TTC549 (cell line): ENCODE results near the gene TMEM165.
"Not testable (repeated sequence)": the region's sequence is repeated elsewhere in the genome, so short reads cannot be mapped to it uniquely, and the experiment has no call there.

Experiments used
- FAIRE-seq: peaks from 2 replicates; lab custom pipeline; 2012; peaks lifted over from hg19 to GRCh38; lab: Jason Lieb, UNC

TMEM165 gene, protein sequence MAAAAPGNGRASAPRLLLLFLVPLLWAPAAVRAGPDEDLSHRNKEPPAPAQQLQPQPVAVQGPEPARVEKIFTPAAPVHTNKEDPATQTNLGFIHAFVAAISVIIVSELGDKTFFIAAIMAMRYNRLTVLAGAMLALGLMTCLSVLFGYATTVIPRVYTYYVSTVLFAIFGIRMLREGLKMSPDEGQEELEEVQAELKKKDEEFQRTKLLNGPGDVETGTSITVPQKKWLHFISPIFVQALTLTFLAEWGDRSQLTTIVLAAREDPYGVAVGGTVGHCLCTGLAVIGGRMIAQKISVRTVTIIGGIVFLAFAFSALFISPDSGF

DNA sequence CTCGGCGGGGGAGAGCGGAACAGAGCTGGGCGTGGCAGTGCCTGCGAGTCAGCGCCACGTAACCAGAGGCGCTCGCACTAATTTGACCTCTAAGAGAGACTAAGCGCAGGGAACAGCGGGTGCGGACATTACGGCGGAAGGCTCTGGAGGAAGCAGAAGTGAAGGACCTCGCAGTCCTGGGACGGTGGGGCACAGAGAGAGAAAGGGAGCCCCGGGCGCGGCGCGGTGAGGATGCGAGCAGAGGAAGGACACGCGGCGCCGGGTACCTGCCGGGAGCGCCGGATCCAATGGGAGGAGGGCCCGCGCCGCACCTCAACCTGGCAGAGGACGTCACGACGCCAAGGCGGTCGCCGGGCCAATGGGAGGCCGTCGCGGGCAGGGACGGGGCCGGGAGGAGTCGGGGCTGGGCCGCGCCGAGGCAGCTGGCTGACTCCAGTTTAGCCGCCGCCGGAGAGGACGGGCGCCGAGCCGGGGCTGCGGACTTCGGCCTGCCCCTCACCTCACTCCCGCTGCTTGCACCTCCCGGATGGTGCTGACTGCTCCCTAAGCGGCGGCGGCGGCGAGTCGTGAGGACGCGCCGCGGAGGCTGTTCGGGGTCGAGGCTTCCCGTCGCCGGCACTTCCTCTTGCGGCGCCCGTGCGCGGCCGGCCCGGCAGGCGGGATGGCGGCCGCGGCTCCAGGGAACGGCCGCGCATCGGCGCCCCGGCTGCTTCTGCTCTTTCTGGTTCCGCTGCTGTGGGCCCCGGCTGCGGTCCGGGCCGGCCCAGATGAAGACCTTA lies at the start of gene TMEM165:
Gene TMEM165 (plus strand): TSS at position 429 of the 779 bp plus-strand sequence. CDS start 233 bp downstream, at position 662.
- no peak for FAIRE-seq

DNA sequence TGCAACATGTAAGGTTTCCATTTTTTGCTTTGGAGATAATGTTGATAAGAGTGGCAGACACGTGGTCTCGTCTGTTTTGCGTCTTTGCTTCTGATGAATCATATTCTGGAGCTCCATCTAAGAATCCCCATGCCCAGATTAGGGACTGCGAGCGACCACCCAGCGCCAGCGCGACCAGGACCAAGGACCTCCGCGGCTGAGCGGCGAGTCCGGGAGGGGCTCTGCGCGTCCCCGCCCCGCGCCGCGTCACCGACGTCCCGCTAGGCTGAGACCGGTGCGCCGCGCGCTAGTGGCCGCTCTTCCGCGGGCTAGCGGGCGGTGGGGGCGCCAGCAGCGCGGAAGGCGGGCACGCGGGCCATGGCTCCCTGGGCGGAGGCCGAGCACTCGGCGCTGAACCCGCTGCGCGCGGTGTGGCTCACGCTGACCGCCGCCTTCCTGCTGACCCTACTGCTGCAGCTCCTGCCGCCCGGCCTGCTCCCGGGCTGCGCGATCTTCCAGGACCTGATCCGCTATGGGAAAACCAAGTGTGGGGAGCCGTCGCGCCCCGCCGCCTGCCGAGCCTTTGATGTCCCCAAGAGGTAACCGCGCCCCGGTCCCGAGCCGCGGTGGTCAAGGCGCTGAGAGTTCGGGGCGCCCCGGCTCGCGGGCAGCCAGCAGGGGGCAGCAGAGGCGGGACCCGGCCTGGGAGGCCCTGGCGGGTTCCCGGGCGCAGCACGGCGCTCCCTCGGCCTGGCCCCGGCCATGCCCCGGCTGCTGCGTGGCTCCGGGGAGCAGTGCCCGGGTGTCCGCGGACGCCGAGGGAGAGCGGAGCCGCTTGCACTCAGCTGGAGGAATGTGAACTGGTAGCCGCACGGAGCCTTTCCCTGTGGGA lies 49.5 kb upstream of the TMEM165 start, which contains the start of gene SRD5A3:
Gene SRD5A3 (plus strand): TSS at position 263 of the 871 bp plus-strand sequence. CDS start 95 bp downstream, at position 358.
- FAIRE-seq = no peak

DNA sequence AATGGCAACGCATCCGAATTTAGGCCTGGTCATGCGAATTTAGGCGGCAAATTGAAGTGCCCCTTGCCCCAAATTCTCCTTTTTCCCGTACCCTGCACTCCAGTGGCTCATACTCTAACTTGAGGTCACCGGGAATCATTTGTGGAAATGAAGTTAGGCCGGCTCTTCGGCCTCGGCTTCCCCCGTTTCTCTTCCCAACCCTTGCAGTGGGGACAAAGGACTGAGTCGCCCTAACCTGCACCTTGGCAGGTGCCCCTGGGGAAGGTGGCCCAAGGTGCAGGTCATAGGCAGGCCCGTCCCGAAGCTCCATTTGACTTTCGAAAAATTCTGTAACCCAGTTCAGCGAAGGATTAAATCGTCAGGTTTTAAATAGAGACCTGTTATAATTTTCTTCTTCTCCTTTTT lies 48.9 kb upstream of the TMEM165 start:
- no peak for FAIRE-seq

DNA sequence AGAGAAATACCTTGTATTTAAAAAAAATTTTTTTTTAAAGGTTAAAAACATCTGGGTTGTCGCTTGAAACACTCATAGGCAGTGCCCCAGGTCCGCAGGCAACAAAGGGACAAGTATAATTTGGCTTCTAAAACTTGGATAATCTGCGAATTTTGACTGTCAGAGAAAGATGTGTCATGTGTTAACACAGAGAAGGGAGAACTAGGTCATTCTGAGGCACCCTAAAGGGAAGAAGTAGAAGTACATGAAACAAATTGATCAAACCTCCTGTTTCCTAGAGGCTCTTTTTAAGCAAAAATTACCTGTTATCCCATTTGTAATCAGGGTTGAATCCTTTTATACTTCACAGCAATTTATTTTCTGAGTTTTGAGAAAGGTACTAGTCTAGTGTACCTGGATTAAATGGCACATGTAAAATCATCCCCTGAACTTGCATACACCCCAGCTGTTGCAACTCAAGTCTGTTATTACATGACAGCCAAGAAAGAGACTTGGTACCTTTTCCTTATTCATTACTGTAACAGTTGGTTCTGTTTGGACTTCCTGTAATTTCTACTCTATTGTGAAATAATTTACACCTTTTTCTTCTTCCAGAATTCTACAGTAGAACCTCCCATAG lies 48.0 kb upstream of the TMEM165 start:
- FAIRE-seq = no peak

DNA sequence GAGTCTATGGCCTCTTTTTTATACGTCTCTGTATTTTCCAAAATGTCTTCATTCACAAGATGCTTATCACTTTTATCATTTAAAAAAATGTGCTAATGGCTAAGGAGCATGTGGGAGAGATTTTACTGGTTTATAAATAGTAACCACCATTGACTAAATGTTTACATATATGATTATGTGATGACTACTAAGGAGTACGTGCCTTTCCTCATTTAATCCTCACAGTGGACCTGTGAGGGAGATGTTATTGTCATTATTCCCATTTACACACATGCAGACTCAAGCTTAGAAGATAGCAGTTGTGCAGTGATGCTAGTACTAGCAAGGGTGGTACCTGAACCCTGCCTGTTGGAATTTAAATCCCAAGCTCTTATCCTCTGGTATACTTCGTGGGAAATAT lies 47.3 kb upstream of the TMEM165 start:
- no peak for FAIRE-seq

DNA sequence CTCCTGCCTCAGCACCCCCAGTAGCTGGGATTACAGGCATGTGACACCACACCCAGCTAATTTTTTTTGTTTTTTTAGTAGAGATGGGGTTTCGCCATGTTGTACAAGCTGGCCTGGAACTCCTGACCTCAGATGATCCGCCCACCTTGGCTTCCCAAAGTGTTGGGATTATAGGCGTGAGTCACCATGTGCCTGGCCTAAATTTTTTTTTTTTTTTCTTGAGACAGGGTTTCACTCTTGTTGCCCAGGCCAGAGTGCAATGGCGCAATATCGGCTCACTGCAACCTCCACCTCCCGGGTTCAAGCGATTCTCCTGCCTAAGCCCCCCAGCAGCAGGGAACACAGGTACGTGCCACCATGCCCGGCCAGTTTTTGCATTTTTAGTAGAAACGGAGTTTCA lies 44.9 kb upstream of the TMEM165 start:
- not testable (repeated sequence) for FAIRE-seq

DNA sequence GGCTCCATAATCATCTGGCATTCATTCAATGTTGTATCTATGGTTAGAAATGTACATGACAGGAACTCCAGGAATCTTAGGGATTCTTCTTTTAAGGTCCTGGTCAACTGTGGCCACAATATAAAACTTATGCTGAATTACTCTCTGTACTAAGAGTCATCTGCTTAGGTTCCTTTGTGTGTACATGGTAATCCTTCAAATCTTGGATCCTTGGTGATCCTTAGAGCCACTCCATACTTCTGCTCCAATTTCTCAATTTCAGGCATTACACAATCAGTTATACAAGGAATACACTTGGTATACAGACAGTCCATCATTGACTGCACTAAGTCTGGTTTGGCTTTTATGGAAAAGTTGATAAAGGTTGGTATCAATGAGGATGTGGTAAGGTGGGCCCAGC lies 43.9 kb upstream of the TMEM165 start:
- no peak for FAIRE-seq

DNA sequence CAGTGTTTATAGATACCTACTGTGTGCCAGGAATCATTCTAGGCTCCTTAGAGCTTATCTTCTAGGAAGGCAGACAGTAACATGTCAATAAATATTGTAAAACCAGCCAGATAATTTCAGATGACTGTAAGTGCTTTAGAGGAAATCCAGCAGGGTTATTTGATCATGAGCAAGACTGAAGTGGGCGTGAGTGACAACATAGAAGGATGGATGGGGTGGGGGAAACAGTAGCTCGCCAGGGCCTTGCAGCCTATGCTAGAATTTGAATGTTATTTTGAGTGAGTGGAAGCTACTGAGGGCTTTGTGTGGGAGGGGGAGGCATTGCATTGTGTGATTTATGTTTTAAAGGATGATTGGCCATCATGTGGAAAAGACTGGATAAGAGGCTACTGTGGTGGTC lies 43.0 kb upstream of the TMEM165 start:
- no peak for FAIRE-seq

DNA sequence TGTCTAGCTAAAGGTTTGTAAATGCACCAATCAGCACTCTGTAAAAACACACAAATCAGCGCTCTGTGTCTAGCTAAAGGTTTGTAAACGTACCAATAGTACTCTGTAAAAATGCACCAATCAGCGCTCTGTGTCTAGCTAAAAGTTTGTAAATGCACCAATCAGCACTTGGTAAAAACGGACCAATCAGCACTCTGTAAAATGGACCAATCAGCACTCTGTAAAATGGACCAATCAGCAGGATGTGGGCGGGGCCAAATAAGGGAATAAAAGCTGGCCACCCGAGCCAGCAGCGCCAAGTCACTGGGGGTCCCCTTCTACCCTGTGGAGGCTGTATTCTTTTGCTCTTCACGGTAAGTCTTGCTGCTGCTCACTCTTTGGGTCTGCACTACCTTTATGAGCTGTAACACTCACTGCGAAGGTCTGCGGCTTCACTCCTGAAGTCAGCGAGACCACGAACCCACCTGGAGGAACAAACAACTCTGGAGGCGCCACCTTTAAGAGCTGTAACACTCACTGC lies 42.5 kb upstream of the TMEM165 start:
- not testable (repeated sequence) for FAIRE-seq

DNA sequence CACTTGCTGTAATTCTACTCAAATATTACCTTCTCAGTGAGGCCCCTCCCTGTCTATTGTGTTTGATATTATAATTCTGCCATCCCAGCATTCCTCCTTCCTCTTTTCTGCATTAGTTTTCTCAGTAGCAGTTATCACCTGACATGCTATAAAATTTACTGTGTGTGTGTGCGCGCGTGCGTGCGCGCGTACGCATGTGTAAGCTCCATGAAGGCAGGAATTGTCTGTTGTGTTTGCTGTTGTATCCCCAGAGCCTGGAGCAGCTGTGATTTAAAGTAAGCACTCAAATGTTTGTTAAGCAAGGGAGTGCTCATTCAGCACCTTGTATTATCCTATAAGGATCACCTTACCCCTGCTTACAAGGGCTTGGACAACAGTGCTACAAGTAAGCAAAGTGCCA lies 41.1 kb upstream of the TMEM165 start:
- FAIRE-seq = no peak

DNA sequence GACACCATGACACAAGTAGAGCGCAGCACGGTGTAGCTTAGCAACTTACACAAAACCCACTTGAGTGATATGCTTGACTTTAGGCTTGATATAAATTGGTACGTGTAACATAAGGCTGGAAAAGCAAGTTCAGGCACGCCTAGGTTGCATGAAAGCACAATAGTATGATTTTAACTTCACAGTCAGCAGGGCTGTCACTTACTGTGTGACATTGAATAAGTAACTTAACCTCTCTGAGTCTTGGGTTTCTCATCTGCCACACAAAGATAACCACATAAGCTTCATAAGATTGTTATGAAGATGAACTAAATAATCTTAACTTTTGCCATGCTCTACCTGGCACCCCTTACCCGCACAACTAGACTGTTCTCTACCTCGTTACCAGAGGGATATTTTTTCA lies 40.2 kb upstream of the TMEM165 start:
- no peak for FAIRE-seq

DNA sequence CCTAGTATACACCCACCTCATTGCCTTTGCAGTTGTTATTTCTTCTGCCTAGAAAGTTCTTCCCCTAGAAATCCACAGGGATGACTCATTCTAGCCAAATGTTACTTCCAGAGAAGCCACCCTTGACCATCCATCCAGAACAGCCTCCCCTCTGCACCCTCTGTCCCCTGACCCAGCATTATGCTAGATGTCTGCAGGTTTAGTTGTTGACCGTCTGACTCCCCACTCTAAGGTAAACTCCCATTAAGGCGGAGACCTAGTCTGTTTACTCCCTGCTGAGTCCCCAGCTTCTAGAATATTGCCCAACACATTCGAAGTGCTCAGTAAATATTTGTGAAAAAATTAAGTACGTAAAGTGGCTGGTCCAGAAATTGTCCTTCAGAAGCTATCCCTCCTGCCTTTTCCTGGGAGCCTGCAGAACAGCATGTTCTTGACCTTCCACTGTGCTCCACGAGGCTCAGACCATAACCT lies 38.7 kb upstream of the TMEM165 start:
- FAIRE-seq = no peak

DNA sequence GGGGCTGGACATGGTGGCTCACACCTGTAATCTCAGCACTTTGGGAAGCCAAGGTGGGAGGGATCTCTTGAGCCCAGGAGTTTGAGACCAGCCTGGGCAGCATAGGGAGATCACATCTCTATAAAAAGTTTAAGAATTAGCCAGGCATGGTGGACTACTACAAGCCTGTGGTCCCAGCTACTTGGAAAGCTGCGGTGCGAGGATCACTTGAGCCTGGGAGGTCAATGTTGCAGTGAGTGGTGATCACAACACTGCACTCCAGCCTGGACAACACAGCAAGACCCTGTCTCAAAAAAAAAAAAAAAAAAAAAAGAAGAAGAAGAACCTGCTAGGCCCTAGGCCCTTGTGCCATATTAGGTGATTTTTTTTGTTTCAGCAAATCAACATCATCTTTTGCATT lies 37.5 kb upstream of the TMEM165 start:
- no peak for FAIRE-seq

DNA sequence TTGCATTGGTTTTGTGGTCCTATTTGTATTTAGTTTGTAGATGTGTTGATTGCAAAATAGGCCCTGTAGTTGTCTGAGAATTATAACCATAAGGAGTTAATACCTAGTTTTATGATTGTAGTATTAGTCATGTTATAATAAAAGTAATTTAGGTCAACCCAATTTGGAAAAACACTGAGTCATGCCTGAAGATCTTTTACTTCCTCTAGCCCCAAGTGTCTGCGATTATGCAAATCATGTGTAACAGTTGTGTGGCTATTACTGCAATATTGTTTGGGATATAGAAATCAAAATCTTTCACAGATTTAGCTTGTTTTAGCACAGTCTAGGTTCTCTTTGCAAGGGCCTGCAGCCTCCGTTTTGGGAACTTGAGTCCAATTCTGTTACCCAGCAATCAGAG lies 37.1 kb upstream of the TMEM165 start:
- FAIRE-seq = no peak

DNA sequence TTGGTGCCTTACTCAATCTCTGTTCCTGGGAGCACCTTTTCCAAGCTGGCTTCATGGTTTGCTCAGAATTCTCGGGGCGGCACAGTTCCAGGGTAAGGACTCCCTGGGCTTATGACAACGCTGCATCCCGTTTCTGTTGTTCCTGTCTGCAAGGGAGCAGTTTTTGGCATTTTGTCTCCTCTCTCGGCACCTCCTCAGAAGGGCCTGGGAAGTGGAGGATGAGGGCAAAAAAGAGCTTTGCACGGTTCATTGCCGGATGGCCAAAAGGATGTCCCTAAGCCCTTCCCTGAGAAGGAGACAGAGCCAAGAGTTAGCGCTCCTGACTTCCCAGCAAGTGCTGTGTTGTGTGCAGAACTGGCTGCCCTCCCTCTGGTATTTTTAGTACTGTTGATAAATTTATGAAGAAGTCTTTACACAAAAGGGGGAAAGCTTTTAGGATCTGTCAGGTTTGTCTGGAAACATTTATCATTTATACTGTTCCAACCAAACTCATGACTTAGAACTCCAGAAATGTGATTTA lies 36.3 kb upstream of the TMEM165 start:
- FAIRE-seq = no peak

DNA sequence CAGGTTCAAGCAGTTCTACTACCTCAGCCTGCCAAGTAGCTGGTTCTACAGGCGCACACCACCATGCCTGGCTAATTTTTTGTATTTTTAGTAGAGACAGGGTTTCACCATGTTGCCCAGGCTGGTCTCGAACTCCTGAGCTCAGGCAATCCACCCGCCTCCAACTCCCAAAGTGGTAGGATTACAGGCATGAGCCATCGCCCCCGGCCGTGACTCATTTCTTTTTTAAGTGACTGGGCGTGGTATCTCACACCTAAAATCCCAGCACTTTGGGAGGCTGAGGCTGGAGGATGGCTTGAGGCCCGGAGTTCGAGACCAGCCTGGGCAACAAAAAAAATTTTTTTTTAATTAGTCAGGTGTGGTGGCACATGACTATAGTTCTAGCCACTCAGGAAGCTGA lies 32.8 kb upstream of the TMEM165 start:
- not testable (repeated sequence) for FAIRE-seq

DNA sequence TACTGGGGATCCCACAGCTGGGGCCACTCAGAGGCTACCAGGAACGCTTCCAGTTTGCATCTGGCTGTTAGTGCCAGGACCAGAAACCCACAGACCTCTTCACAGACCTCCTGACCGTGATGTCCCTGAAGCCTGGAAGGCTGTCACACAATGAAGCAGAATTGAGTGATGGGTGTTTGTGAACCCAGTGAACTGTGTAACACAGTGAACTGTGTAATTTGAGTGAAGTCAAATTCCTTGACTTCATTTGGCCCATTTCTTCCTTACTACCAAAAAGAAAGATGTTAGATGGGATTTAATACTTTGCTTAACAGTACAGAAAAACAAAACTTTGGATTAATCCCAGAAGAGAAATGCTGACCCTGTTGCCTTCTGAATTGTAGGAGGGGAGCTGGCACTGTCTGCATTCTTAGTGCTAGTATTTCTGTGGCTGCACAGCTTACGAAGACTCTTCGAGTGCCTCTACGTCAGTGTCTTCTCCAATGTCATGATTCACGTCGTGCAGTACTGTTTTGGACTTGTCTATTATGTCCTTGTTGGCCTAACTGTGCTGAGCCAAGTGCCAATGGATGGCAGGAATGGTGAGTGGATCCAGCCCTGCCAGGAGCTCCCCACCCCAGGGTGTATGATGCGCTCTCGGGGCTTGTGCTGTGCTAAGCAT lies 31.9 kb upstream of the TMEM165 start:
- FAIRE-seq = no peak

DNA sequence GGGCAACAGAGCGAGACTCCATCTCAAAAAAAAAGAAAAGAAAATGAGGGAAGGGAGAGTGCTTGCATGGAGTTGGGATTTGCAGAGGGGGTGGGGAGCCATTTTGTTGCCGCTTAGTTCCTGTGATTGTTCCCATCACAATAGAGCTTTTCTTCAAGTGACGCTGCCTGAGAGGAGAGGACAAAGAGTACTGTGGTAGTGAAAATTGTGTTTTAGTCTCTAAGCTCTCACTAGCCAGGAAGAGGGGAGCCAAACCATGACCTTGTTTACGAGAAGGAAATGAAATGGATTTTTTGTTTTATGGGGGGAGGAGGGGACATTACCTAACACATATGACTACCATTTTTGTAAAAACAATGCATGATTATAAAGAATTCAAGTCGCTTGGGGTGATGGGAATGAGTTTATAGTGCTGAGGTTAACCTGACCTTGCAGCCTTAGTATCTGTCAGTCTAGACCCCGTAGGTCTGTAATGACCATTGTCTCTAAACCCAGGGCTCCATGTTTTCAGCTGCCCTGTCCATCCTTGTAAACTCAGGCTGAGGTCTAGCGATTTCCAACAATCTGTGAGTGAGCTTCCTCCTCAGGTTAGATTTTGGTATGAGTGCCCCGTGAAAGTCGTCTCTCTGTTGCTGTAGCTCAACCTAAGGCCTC lies 30.9 kb upstream of the TMEM165 start:
- FAIRE-seq = no peak

DNA sequence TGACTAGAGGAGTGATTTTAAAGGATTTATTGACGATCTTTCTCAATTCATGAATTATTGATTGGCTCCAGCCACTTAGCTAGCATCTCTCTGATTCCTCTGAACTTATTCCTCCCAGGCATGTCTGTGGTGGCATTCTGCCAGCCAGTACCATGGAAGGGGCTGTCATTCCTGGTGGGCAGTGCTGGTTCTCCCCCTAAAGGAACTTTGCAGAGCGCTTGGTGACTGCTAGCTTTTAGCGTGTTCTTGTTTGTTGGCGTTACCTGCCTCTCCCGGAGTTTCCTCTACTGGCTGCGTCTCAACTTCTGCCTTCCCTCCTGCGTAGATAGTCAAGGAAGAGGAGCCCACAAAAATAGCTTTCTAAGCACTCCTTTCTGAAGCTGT lies 30.4 kb upstream of the TMEM165 start:
- no peak for FAIRE-seq

DNA sequence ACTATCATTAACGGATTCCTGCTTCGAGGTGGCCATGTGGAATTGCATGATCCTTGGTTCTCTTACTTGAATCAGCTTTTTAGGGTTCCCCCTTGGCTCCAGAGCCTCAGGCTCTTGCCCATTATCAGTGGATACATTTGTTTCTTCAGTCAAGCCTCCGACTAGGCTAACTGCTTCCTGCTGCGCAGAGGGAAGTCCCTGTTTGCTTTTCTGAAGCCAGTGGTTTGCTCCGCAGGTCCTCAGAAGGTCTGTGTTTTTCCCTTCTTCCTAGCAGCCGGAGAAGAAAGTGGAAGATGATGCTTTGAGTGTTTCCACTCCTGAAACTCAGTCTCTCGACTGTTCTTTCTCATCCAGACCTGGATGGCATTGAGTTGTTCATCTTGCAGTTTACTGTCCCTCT lies 29.1 kb upstream of the TMEM165 start:
- FAIRE-seq = no peak
